GM12801 (cell line): ENCODE results near the gene EML4.

Source experiments
- TF ChIP-seq, protein P1 (sequence below): IDR thresholded peaks from one replicate; pipeline ENCODE4 v1.5.1; 2011; ENCODE audit warnings: control low read depth; ENCODE audit not compliant: insufficient read length; ENCODE audit errors: extremely low read depth

The EML4 gene

GRCh38 chr2:42376758-42377157 is 207.6 kb downstream of the EML4 start:
- TF ChIP-seq, protein P1, sequence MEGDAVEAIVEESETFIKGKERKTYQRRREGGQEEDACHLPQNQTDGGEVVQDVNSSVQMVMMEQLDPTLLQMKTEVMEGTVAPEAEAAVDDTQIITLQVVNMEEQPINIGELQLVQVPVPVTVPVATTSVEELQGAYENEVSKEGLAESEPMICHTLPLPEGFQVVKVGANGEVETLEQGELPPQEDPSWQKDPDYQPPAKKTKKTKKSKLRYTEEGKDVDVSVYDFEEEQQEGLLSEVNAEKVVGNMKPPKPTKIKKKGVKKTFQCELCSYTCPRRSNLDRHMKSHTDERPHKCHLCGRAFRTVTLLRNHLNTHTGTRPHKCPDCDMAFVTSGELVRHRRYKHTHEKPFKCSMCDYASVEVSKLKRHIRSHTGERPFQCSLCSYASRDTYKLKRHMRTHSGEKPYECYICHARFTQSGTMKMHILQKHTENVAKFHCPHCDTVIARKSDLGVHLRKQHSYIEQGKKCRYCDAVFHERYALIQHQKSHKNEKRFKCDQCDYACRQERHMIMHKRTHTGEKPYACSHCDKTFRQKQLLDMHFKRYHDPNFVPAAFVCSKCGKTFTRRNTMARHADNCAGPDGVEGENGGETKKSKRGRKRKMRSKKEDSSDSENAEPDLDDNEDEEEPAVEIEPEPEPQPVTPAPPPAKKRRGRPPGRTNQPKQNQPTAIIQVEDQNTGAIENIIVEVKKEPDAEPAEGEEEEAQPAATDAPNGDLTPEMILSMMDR, result no peak

DNA sequence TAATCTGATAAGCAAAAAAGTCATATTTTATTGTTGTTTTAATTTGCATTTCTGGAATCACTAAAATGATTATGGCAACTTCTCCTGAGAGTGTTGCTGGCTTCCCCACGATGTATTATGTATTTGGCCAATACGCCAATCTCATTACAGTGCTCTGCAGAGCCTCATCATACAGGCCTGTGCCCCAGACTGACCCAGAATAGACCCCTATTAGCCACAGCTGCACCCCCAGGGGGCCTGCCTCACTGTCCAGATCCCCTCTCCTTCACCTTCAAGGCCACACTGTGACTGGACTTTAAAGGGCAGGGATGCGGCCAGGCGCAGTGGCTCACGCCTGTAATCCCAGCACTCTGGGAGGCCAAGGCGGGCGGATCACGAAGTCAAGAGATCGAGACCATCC is 209.3 kb downstream of the EML4 start:
- TF ChIP-seq, protein P1, result no peak

- TF ChIP-seq, protein P1, result no peak
Measured at GRCh38 chr2:42382144-42382543, 213.0 kb downstream of the EML4 start.
